Measurements from ENCODE around the gene SMARCA4.
"Not testable (repeated sequence)": the region's sequence is repeated elsewhere in the genome, so short reads cannot be mapped to it uniquely, and the experiment has no call there.

The SMARCA4 gene

DNA sequence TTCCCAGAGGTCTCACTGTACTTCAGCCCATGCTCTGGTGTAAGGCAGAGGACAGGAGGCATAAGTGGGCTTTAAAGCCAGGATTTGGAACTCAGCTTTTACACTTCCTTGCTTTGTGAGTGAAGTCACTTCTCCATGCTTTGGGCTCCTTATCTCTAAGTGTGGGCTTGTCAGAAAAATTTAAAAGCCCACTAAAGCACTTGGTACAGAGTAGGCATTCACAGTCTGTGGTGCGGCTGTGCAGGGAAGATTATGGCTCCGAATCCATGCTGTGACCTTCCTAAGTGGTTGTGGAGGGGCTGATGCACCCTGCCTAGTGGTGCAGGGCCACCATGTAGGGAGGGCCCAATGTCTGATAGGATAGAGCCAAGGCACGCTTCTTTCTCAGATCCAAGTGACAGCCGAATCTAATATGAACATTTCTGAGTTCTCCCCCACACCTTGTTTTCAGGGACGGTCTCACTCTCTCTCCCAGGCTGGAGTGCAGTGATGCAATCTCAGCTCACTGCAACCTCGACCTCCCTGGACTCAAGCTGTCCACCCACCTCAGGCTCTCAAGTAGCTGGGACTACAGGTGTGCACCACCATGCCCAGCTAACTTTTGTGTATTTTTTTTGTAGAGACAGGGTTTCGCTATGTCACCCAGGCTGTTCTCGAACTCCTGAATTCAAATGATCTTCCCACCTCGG is 25.3 kb upstream of the SMARCA4 start:
- no peak overlapping the region for H3K4me3 ChIP-seq (replicated peaks; ENCODE audit: low read depth, low read length)
- DNase-seq (ENCODE audit: low read depth): no peak
- TF ChIP-seq, protein P1, sequence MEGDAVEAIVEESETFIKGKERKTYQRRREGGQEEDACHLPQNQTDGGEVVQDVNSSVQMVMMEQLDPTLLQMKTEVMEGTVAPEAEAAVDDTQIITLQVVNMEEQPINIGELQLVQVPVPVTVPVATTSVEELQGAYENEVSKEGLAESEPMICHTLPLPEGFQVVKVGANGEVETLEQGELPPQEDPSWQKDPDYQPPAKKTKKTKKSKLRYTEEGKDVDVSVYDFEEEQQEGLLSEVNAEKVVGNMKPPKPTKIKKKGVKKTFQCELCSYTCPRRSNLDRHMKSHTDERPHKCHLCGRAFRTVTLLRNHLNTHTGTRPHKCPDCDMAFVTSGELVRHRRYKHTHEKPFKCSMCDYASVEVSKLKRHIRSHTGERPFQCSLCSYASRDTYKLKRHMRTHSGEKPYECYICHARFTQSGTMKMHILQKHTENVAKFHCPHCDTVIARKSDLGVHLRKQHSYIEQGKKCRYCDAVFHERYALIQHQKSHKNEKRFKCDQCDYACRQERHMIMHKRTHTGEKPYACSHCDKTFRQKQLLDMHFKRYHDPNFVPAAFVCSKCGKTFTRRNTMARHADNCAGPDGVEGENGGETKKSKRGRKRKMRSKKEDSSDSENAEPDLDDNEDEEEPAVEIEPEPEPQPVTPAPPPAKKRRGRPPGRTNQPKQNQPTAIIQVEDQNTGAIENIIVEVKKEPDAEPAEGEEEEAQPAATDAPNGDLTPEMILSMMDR (IDR thresholded peaks at IDR 0.05; ENCODE audit: low read length, missing control alignments): no peak

DNA sequence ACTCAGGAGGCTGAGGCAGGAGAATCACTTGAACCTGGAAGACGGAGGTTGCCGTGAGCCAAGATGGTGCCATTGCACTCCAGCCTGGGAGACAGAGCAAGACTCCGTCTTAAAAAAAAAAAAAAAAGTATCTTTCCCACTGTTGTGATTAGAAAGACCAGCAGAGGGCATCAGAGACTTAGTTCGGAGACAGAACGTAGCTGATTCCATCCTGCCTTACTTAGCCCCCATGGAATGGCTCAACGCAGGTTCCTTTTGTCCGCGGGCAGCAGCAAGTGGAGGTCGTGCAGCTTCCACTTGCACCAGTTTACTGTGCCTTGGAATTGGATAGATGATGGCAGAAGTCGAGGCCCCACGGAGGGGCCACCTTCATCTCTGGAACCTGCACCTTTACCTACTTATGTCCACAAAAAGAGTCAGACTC is 24.2 kb upstream of the SMARCA4 start:
- TF ChIP-seq, protein P1 (IDR thresholded peaks at IDR 0.05; ENCODE audit: low read length, missing control alignments): peak; percentile 64

DNA sequence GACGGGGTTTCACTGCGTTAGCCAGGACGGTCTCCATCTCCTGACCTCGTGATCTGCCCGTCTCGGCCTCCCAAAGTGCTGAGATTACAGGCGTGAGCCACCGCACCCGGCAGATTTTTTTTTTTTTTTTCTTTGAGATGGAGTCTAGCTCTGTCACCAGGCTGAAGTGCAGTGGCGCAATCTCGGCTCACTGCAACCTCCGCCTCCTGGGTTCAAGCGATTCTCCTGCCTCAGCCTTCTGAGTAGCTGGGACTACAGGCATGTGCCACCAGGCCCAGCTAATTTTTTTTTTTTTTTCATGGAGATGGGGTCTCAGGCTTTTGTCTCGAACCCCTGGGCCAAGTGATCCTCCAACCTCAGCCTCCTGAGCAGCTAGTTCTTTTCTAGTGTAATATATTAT is 19.2 kb upstream of the SMARCA4 start:
- DNase-seq (ENCODE audit: low read depth); H3K4me3 ChIP-seq (replicated peaks; ENCODE audit: low read depth, low read length): not testable (repeated sequence)

More for the DNA sequence above, 24.2 kb upstream of the SMARCA4 start:
- no peak overlapping the region for H3K4me3 ChIP-seq (replicated peaks; ENCODE audit: low read depth, low read length)
- DNase-seq (ENCODE audit: low read depth): peak; percentile 89

GRCh38 chr19:10943412-10943811 is 17.4 kb upstream of the SMARCA4 start:
- H3K4me3 ChIP-seq (replicated peaks; ENCODE audit: low read depth, low read length); DNase-seq (ENCODE audit: low read depth): not testable (repeated sequence)

DNA sequence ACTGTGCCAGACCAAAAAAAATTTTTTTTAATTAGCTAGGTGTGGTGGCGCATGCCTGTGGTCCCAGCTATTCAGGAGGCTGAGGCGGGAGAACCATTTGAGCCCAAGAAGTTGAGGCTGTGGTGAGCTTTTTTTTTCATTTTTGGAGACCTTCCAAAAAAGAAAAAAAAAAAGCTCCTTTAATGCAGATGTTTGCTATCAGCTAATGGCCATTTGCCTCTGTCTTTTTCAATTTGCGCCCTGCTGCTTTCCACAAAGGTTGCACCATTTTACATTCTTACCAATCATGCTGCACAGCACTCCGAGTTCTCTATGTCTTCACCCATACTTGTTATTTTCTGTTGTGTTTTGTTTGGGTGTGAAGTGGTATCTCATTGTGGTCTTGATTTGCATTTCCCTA is 15.6 kb upstream of the SMARCA4 start:
- H3K4me3 ChIP-seq (replicated peaks; ENCODE audit: low read depth, low read length): no peak overlapping the region
- DNase-seq (ENCODE audit: low read depth): no peak
- TF ChIP-seq, protein P1 (IDR thresholded peaks at IDR 0.05; ENCODE audit: low read length, missing control alignments): no peak

DNA sequence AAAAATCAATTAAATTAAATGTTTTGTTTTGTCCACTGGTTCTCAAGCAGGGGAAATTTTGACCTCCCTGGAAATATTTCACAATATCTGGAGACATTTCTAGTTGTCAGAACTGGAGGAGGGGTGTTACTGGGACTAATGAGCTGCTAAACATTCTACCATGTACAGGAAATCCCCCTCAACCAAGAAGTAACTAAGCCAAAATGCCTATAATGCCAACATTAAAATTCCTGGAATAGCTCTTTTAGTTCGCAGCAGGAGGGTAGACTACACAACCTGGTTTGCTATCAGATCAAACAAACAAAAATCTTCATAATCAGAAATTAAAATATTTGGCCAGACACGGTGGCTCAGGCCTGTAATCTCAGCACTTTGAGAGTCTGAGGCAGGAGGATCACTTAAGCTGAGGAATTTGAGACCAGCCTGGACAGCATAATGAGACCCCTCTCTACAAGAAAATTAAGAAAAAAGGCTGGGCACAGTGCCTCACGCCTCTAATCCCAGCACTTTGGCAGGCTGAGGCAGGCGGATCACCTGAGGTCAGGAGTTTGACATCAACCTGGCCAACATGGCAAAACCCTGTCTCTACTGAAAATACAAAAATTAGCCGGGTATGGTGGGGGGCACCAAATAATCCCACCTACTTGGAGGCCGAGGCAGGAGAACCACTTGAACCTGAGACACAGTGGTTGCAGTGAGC is 13.7 kb upstream of the SMARCA4 start:
- TF ChIP-seq, protein P1 (IDR thresholded peaks at IDR 0.05; ENCODE audit: low read length, missing control alignments): no peak
- no peak overlapping the region for H3K4me3 ChIP-seq (replicated peaks; ENCODE audit: low read depth, low read length)
- peak; percentile 55 for DNase-seq (ENCODE audit: low read depth)

GRCh38 chr19:10952809-10953208 is 8.0 kb upstream of the SMARCA4 start:
- DNase-seq (ENCODE audit: low read depth): no peak
- no peak overlapping the region for H3K4me3 ChIP-seq (replicated peaks; ENCODE audit: low read depth, low read length)
- TF ChIP-seq, protein P1 (IDR thresholded peaks at IDR 0.05; ENCODE audit: low read length, missing control alignments): no peak

DNA sequence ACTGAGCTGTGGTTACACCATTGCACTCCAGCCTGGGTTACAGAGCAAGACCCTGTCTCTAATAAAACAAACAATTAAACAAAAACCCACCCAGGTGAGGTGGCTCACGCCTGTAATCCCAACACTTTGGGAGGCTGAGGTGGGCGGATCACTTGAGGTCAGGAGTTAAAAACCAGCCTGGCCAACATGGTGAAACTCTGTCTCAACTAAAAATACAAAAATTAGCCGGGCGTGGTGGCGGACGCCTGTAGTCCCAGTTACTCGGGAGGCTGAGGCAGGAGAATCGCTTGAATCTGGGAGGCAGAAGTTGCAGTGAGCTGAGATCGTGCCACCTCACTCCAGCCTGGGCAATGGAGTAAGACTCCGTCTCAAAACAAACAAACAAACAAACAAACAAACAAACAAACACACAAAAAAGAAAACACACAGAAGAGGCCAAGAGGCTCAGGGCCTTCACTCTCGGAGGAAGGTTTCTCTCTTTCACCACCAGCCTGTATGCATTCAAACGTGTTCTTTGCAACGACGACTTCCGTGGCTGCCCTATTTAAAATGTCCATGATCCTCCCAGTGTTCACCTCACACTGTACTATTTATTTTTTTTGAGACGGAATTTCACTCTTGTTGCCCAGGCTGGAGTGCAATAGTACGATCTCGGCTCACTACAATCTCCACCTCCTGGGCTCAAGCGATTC is 1.4 kb upstream of the SMARCA4 start:
- not testable (repeated sequence) for DNase-seq (ENCODE audit: low read depth); H3K4me3 ChIP-seq (replicated peaks; ENCODE audit: low read depth, low read length)
